GM12891 (cell line): ENCODE measurements around the gene RMI1.
A peak's percentile ranks its signal among the peaks of the same experiment; 100 is the strongest.
"Not testable (repeated sequence)": the region's sequence is repeated elsewhere in the genome, so short reads cannot be mapped to it uniquely, and the experiment has no call there.

Experiments
- DNase-seq: peaks from one replicate; pipeline ENCODE4 v3.0.0; 2011; ENCODE audit warnings: low spot score; ENCODE audit not compliant: insufficient read length
- FAIRE-seq: peaks from 2 replicates; lab custom pipeline; 2011; peaks lifted over from hg19 to GRCh38; lab: Jason Lieb, UNC
- PAX5 ChIP-seq: IDR thresholded peaks from 2 replicates; pipeline ENCODE4 v1.6.1; 2011; ENCODE audit warnings: low read length, moderate library complexity, mild to moderate bottlenecking; ENCODE audit not compliant: insufficient read depth, severe bottlenecking
- POLR2A ChIP-seq: IDR thresholded peaks from 2 replicates; pipeline ENCODE4 v1.6.1; 2011; ENCODE audit warnings: low read depth, low read length, control low read depth
- POLR2AphosphoS5 ChIP-seq: IDR thresholded peaks from 2 replicates; pipeline ENCODE4 v1.6.1; 2011; ENCODE audit warnings: low read depth, low read length, control low read depth
- POU2F2 ChIP-seq: IDR thresholded peaks from 2 replicates; pipeline ENCODE4 v1.6.1; 2011; ENCODE audit warnings: low read depth, mild to moderate bottlenecking, control low read depth, low read length, moderate library complexity
- SPI1 ChIP-seq: IDR thresholded peaks from 2 replicates; pipeline ENCODE4 v1.6.1; 2011; ENCODE audit warnings: low read depth, low read length, control low read depth
- TAF1 ChIP-seq: IDR thresholded peaks from 2 replicates; pipeline ENCODE4 v1.6.1; 2011; ENCODE audit warnings: low read depth, low read length, control low read depth

The RMI1 gene

DNA sequence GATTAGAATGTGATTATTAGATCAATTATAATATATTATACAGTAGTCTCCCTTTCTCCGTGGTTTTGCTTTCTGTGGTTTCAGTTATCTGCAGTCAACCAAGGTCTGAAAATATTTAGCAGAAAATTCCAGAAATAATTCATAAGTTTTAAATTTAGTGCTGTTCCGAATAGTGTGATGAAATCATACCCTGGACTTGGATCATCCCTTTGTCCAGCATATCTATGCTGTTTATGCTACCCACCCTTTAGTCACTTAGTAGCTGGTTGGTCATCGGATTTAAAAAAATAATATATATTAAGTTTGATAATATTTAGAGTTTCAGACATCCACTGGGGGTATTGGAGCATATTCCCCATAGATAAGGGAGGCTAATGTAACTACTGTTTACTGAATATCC is 19.6 kb downstream of the RMI1 start:
- DNase-seq (no peak), FAIRE-seq (no peak)
- TF ChIP-seq POU2F2 (no peak), POLR2AphosphoS5 (no peak), POLR2A (no peak)

DNA sequence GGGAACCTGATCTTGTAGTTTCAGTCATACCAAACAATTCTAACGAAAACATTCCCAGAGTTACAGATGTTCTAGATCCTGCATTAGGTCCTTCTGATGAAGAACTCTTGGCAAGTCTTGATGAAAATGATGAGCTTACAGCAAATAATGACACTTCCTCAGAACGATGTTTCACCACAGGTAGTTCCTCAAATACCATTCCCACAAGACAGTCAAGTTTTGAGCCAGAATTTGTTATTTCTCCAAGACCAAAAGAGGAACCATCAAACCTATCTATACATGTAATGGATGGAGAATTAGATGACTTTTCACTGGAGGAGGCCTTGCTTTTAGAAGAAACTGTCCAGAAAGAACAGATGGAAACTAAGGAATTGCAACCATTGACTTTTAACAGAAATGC is 21.0 kb downstream of the RMI1 start:
- DNase-seq (no peak), FAIRE-seq (peak; percentile 13)
- TF ChIP-seq SPI1 (no peak), TAF1 (no peak), POLR2AphosphoS5 (no peak), PAX5 (no peak), POU2F2 (no peak), POLR2A (no peak)

DNA sequence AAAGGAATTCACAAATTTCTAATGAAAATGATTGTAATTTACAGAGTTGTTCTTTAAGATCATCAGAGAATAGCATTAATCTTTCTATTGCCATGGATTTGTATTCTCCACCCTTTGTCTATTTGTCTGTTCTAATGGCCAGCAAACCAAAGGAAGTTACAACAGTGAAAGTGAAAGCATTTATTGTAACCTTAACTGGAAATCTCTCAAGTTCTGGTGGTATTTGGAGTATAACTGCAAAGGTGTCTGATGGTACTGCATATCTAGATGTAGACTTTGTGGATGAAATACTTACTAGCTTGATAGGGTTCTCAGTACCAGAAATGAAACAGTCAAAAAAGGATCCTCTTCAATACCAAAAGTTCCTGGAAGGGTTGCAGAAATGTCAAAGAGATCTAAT is 21.7 kb downstream of the RMI1 start:
- TF ChIP-seq PAX5 (no peak), SPI1 (no peak), POLR2A (no peak), POLR2AphosphoS5 (no peak), TAF1 (no peak), POU2F2 (no peak)
- FAIRE-seq (peak; percentile 57), DNase-seq (no peak)

DNA sequence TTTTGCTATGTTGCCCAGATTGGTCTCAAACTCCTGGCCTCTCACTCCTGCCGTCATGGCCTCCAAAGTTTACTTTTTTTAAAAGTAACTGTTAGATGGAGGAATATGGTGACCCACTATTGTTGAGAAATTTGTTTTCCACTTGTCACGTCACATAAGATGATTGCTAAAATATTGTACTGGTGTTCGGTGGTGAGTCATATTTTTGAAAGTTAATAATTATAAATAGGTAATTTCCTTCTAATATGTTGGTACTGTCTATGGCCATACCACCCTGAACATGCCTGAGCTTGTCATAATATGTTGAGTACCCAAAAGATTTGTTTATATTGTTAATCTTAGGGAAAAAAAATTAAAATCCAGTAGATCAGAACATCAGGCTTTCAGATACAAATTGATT is 22.6 kb downstream of the RMI1 start:
- FAIRE-seq (no peak), DNase-seq (no peak)
- TF ChIP-seq PAX5, result no peak
- TF ChIP-seq TAF1, result no peak
- TF ChIP-seq POU2F2, result no peak
- no peak for TF ChIP-seq POLR2A
- no peak for TF ChIP-seq POLR2AphosphoS5
- no peak for TF ChIP-seq SPI1

DNA sequence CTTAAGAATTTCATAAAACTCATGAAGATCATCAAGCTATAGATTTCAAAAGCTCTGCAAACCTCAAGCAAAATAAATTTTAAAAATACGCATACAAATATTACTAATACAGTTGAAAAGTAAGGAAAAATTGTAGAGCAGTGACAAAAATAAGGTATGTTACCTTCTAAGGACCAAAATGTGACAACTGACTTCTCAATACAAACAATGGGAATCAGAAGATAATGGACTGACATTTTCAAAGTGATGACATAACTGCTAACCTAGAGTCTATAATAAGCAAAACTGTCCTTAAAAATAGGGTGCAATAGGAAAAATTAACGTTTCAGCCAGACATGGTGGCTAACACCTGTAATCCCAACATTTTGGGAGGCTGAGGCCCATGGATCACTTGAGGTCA is 27.1 kb downstream of the RMI1 start:
- FAIRE-seq, result no peak
- no peak for DNase-seq

DNA sequence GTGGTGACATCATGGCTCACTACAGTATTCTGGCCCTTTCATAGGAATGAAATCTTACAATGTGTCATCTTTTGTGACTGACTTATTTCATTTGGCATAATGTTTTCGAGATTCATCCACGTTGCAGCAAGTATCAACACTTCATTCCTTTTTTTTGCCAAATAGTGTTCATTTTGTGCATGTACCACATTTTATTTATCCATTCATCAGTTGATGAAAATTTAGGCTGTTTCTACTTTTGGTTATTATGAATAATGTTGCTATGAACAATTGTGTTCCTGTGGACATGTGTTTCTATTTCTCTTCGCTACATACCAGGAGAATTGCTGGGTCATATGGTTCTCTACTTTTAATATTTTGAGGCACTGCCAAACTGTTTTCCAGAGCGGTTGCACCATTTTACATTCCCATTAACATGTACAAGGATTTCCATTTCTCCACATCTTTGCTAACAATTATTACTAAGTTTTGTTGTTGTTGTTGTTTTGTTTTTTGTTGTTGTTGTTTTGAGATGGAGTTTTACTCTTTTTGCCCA is 43.5 kb downstream of the RMI1 start:
- no peak for TF ChIP-seq SPI1
- no peak for DNase-seq
- no peak for FAIRE-seq

More for the DNA sequence above, 27.1 kb downstream of the RMI1 start:
- no peak for TF ChIP-seq POLR2A
- TF ChIP-seq SPI1, result no peak
- TF ChIP-seq PAX5, result no peak
- no peak for TF ChIP-seq POU2F2
- TF ChIP-seq POLR2AphosphoS5, result no peak
- TF ChIP-seq TAF1, result no peak

DNA sequence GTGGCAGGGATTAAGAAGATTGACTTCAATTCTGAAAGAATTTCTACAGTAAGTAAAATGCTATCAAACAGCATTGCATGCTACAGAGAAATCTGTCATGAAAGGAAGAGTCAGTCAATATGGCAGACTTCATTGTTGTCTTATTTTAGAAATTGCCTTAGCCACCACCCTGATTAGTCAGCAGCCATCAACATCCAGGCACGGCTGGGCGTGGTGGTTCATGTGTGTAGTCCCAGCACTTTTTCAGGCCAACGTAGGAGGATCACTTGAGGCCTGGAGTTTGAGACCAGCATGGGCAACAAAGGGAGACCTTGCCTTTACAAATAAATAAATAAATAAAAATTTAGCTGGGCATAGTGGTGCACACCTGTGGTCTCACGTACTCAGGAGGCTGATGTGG is 46.6 kb downstream of the RMI1 start:
- FAIRE-seq, result no peak

DNA sequence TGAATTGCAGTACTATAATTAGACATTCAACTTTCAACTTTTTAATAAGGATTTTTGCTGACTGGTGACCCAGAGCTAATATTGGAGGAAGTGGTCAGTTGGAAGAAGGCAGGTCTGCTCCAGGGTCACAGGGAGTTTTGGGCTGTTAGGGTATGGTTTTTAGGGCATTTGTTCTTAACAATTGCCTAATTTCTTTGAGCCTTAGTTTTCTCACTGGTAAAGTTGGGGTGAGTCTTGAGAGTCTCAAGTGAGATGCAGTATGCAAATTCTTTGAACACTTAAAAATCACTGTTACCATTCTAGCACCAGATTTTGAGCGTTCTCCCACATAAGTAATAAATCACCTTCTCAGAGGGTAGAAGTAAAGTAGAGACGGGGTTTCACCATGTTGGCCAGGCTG is 50.9 kb downstream of the RMI1 start:
- TF ChIP-seq TAF1 (no peak), POU2F2 (no peak), POLR2A (no peak), PAX5 (no peak), SPI1 (no peak), POLR2AphosphoS5 (no peak)
- DNase-seq, result no peak
- no peak for FAIRE-seq

More for the DNA sequence above, 46.6 kb downstream of the RMI1 start:
- DNase-seq, result no peak
- TF ChIP-seq POLR2AphosphoS5, result no peak
- no peak for TF ChIP-seq POLR2A
- TF ChIP-seq TAF1, result no peak
- no peak for TF ChIP-seq SPI1
- no peak for TF ChIP-seq PAX5

DNA sequence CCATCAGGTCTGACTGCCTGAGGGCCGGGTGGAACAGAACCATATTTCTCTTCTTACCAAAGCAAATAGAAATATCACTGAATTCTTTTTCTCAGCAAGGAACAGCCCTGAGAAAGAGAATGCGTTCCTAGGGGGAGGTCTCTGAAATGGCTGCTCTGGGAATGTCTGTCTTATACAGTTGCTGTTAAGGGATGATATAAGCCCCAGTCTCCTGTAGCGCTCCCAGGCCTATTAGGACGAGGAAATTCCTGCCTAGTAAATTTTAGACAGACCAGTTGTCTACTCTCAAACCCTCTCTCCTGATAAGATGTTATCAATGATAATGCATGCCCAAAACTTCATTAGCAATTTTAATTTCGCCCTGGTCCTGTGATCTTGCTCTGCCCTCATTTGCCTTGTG is 61.3 kb downstream of the RMI1 start:
- not testable (repeated sequence) for FAIRE-seq

DNA sequence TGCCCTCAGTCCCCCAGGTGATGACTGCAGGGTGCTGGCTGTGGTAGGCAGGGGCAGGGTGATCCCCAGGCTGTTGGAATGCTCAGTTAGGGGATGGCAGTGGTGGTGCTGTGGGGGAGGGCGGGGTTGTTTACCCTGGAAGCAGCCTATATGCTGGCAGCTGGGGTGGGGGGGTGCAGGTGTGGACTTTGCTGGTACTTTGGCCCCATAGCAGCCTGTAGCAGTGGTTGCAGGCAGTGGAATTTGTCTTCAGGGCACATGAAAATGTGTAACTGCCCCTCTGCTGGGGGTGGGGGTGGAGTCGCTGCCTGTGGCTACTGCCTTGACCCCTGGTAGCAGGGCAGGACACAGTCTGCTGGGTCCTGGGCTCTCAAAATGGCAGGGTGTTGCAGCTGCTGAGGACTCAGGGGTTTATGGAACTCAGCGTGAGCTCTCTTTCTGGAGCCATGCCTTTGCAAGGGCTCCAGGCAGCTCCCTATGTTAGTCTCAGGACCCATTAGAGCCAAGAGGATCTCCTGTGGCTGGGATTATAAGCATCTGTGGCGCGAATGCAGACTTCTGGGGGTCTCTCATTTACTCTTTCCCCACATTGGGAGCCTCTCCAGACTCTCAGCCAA is 65.0 kb downstream of the RMI1 start:
- no peak for DNase-seq
- no peak for FAIRE-seq
- TF ChIP-seq POLR2AphosphoS5, result no peak
- TF ChIP-seq PAX5, result no peak
- TF ChIP-seq TAF1, result no peak
- no peak for TF ChIP-seq POLR2A
- no peak for TF ChIP-seq POU2F2
- no peak for TF ChIP-seq SPI1

More for the DNA sequence above, 61.3 kb downstream of the RMI1 start:
- DNase-seq, result not testable (repeated sequence)
